ENCODE measurements around the gene LDHD. TPM values are rescaled to one million over a fixed set of nuclear protein-coding genes. Genes with fewer than 3 reads are reported as not detected.
A peak's percentile ranks its signal among the peaks of the same experiment; 100 is the strongest.

LDHD gene
- total and polyA plus RNA-seq, 2 of the 13 experiments (the other 11 are each of a cell fraction or from before 2014, with no cell fraction given): 9.1 to 9.8 TPM

GRCh38 chr16:75087375-75087979 lies 29.1 kb downstream of the LDHD start:
- peaks cover 96% of the 10 kb centered on the region for H3K4me1 ChIP-seq (ENCODE audit: insufficient read depth, low read length)
- intact Hi-C loops (cut with micrococcal nuclease; ENCODE audit: unreplicated experiment) (no loop called here), in situ Hi-C loops (cut with HindIII; ENCODE audit: extremely low pct_ligation_motif_present, low pct_unique_long_range_greater_than_20kb) (no loop called here)
- peak overlapping the region in 1 of 3 experiments; percentile 48; a peak in 2 of 6 replicates for H3K4me3 ChIP-seq (replicated peaks in 1 of 3; ENCODE audit: insufficient read depth in 1 of 3, low read depth in 2 of 3, low read length in 3 of 3)
- peaks cover 98% of the 10 kb centered on the region for H3K79me2 ChIP-seq (ENCODE audit: insufficient read depth, low read length)
- no peak overlapping the region for H2AFZ ChIP-seq (ENCODE audit: low read length)
- H3K27me3 ChIP-seq (ENCODE audit: control insufficient read depth in 1 of 2, insufficient read depth in 2 of 2, low read length in 2 of 2): no peaks in the 10 kb centered on the region
- FAIRE-seq (peak; percentile 93), ATAC-seq (peak; percentile 84), DNase-seq (ENCODE audit: low spot score) (peak; percentile 60)
- H3K36me3 ChIP-seq (replicated peaks in 1 of 2; ENCODE audit: control insufficient read depth in 1 of 2, insufficient read depth in 2 of 2, low read length in 2 of 2): peaks cover 6 to 11% of the 10 kb centered on the region in 2 experiments; a peak in 4 of 5 replicates
- H3K4me2 ChIP-seq (ENCODE audit: low read depth, low read length): peak overlapping the region; percentile 76
- H4K20me1 ChIP-seq (ENCODE audit: insufficient read depth, low read length): peaks cover 57% of the 10 kb centered on the region
- CTCF ChIA-PET (ENCODE audit: low intra/inter-chr PET ratio, low total read pairs): no interaction called here
- POLR2A ChIA-PET: interaction anchor here (0.9 to 1.0 kb wide), 2 partner anchors 17 to 105 kb away, joined by 3 read pairs; no protein-coding TSS in a partner anchor
- no TSS peak for BruUV-seq (replicated peaks)
- peak overlapping the region; percentile 59 for H3K27ac ChIP-seq (ENCODE audit: extremely low read length, insufficient read depth, low read length)
- 46% methylated on average over 7 of the region's 10 CpGs for WGBS (ENCODE audit: low lambda C conversion rate)
- no peak overlapping the region for H3K9ac ChIP-seq (ENCODE audit: insufficient read depth, low read depth, low read length)
- no peaks in the 10 kb centered on the region for H3K9me3 ChIP-seq (ENCODE audit: low read length)
- TF ChIP-seq GATAD2A (CRISPR knock-in tag; IDR thresholded peaks at IDR 0.05) (peak; percentile 57; the same call in 1 of the 2 replicates), AKAP8 (CRISPR knock-in tag; IDR thresholded peaks at IDR 0.05) (0 out of 2 replicates have a peak, but pooled peaks have one; percentile 16), ZNF710 (CRISPR knock-in tag; IDR thresholded peaks at IDR 0.05; ENCODE audit: borderline replicate concordance) (peak; percentile 79; the same call in 1 of the 2 replicates), TEAD3 (CRISPR knock-in tag; optimal IDR thresholded peaks at IDR 0.05; ENCODE audit: borderline replicate concordance) (peak; percentile 16), ZBTB38 (CRISPR knock-in tag; IDR thresholded peaks at IDR 0.05) (peak; percentile 84), RARA (CRISPR knock-in tag; IDR thresholded peaks at IDR 0.05) (peak; percentile 7; the same call in 1 of the 2 replicates), ZNF44 (CRISPR knock-in tag; IDR thresholded peaks at IDR 0.05) (peak; percentile 54; the same call in 1 of the 2 replicates), NFIC (IDR thresholded peaks at IDR 0.05; ENCODE audit: low read length) (no peak; the same call in 1 of the 2 replicates), FOXA1 (IDR thresholded peaks at IDR 0.05) (no peak), FOXA1 (CRISPR knock-in tag; IDR thresholded peaks at IDR 0.05) (peak; percentile 89), YEATS2 (CRISPR knock-in tag; IDR thresholded peaks at IDR 0.05; ENCODE audit: borderline replicate concordance) (0 out of 2 replicates have a peak, but pooled peaks have one; percentile 51), ZNF674 (CRISPR knock-in tag; IDR thresholded peaks at IDR 0.05; ENCODE audit: low read depth) (no peak), TFE3 (CRISPR knock-in tag; IDR thresholded peaks at IDR 0.05) (no peak), HNRNPH1 (optimal IDR thresholded peaks at IDR 0.05; ENCODE audit: low read depth, low read length) (no peak), CCAR2 (optimal IDR thresholded peaks at IDR 0.05; ENCODE audit: low read depth, low read length) (no peak), JDP2 (CRISPR knock-in tag; IDR thresholded peaks at IDR 0.05; ENCODE audit: borderline replicate concordance) (no peak), ZNF501 (CRISPR knock-in tag; IDR thresholded peaks at IDR 0.05) (peak; percentile 28; the same call in 1 of the 2 replicates)
- TF ChIP-seq, protein P1, sequence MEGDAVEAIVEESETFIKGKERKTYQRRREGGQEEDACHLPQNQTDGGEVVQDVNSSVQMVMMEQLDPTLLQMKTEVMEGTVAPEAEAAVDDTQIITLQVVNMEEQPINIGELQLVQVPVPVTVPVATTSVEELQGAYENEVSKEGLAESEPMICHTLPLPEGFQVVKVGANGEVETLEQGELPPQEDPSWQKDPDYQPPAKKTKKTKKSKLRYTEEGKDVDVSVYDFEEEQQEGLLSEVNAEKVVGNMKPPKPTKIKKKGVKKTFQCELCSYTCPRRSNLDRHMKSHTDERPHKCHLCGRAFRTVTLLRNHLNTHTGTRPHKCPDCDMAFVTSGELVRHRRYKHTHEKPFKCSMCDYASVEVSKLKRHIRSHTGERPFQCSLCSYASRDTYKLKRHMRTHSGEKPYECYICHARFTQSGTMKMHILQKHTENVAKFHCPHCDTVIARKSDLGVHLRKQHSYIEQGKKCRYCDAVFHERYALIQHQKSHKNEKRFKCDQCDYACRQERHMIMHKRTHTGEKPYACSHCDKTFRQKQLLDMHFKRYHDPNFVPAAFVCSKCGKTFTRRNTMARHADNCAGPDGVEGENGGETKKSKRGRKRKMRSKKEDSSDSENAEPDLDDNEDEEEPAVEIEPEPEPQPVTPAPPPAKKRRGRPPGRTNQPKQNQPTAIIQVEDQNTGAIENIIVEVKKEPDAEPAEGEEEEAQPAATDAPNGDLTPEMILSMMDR (CRISPR knock-in tag; IDR thresholded peaks at IDR 0.05): 0 out of 2 replicates have a peak, but pooled peaks have one; percentile 8
